Panc1 (cell line): ENCODE measurements around the gene ATP11C.

Experiments
- SIN3A ChIP-seq: IDR thresholded peaks from 2 replicates; pipeline ENCODE4 v1.6.1; 2012; ENCODE audit warnings: low read depth, mild to moderate bottlenecking, low read length, moderate library complexity, borderline replicate concordance; ENCODE audit not compliant: insufficient read depth
- TCF7L2 ChIP-seq: IDR thresholded peaks from 2 replicates; pipeline ENCODE4 v1.6.1; 2011; ENCODE audit warnings: mild to moderate bottlenecking, low read depth, low read length, inconsistent platforms
- TF ChIP-seq, protein P1 (sequence below): fragments of 450-650 bp; IDR thresholded peaks from 2 replicates; pipeline ENCODE4 v1.5.1; 2017; ENCODE audit warnings: mild to moderate bottlenecking

DNA sequence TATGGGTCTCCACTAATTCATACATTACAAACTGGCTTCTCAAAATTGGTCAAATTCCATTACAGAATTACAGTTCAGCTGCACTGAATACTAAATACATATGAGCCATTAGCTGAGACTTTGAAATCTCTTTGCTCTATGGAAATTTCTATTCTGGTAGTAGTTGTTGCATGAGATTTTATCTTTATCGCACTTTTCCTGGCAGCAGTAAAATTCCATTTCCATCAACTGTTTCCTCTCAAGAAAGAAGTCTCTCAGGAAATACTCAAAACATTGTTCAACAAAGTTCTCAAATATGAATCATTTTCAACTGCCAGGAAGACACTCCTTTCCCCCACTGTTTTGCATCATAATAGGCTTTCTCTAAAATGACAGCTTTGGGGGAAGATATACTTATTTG, 51.3 kb downstream of the ATP11C start:
- TF ChIP-seq, protein P1, sequence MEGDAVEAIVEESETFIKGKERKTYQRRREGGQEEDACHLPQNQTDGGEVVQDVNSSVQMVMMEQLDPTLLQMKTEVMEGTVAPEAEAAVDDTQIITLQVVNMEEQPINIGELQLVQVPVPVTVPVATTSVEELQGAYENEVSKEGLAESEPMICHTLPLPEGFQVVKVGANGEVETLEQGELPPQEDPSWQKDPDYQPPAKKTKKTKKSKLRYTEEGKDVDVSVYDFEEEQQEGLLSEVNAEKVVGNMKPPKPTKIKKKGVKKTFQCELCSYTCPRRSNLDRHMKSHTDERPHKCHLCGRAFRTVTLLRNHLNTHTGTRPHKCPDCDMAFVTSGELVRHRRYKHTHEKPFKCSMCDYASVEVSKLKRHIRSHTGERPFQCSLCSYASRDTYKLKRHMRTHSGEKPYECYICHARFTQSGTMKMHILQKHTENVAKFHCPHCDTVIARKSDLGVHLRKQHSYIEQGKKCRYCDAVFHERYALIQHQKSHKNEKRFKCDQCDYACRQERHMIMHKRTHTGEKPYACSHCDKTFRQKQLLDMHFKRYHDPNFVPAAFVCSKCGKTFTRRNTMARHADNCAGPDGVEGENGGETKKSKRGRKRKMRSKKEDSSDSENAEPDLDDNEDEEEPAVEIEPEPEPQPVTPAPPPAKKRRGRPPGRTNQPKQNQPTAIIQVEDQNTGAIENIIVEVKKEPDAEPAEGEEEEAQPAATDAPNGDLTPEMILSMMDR: no peak
- TF ChIP-seq TCF7L2: no peak
- TF ChIP-seq SIN3A: no peak
